GM23338 (cell line): ENCODE measurements around the gene ANKRD37. TPM values are rescaled to one million over a fixed set of nuclear protein-coding genes. Genes with fewer than 3 reads are reported as not detected.

Source experiments
- ATAC-seq: fragments of 200-7000 bp; cut with Tn5 transposase; 3 replicates; pipeline ENCODE4 v1.9.1; 2020
- DNase-seq: peaks from one replicate; pipeline ENCODE4 v3.0.0-alpha.2; 2015; ENCODE audit warnings: low spot score
- H2AFZ ChIP-seq: fragments of 200-600 bp; sonication (generic); 2 replicates; pipeline ENCODE4 v1.8.0; 2016; ENCODE audit warnings: antibody characterized with exemption, mild to moderate bottlenecking, moderate library complexity
- H3F3A ChIP-seq: fragments of 200-600 bp; sonication (generic); replicated peaks from 2 replicates; pipeline ENCODE4 v1.8.0; 2017; ENCODE audit warnings: antibody characterized with exemption, mixed run types, low read depth
- H3K27ac ChIP-seq: fragments of 200-600 bp; sonication (generic); 2 replicates; pipeline ENCODE4 v1.6.1; 2016; ENCODE audit warnings: low read depth
- H3K27me3 ChIP-seq: fragments of 200-600 bp; sonication (generic); 2 replicates; pipeline ENCODE4 v1.8.0; 2016; ENCODE audit warnings: mild to moderate bottlenecking, mixed run types, moderate library complexity; ENCODE audit not compliant: insufficient read depth
- H3K36me3 ChIP-seq: fragments of 200-600 bp; sonication (generic); 2 replicates; pipeline ENCODE4 v1.8.0; 2016; ENCODE audit warnings: mild to moderate bottlenecking; ENCODE audit not compliant: insufficient read depth
- H3K4me1 ChIP-seq: fragments of 200-600 bp; sonication (generic); 2 replicates; pipeline ENCODE4 v1.8.0; 2016; ENCODE audit warnings: mild to moderate bottlenecking, moderate library complexity; ENCODE audit not compliant: insufficient read depth
- H3K4me2 ChIP-seq: fragments of 200-600 bp; sonication (generic); 2 replicates; pipeline ENCODE4 v1.7.1; 2017; ENCODE audit warnings: mixed run types
- H3K4me3 ChIP-seq: fragments of 200-600 bp; sonication (generic); 2 replicates; pipeline ENCODE4 v1.6.1; 2016; ENCODE audit warnings: mixed run types
- H3K79me2 ChIP-seq: fragments of 200-600 bp; sonication (generic); replicated peaks from 2 replicates; pipeline ENCODE4 v1.8.0; 2017; ENCODE audit warnings: mild to moderate bottlenecking; ENCODE audit not compliant: insufficient read depth
- H3K9me2 ChIP-seq: fragments of 200-600 bp; sonication (generic); 2 replicates; pipeline ENCODE4 v1.8.0; 2017; ENCODE audit not compliant: insufficient read depth
- H4K20me1 ChIP-seq: fragments of 200-600 bp; sonication (generic); replicated peaks from 2 replicates; pipeline ENCODE4 v1.8.0; 2017; ENCODE audit warnings: mild to moderate bottlenecking; ENCODE audit not compliant: insufficient read depth
- H3K27ac Mint-ChIP-seq: 2 replicates; pipeline ENCODE4 v1.8.0; 2020; ENCODE audit warnings: inconsistent platforms, mild to moderate bottlenecking, moderate library complexity, mixed read lengths
- H3K27me3 Mint-ChIP-seq: 3 replicates; pipeline ENCODE4 v1.8.0; 2022; ENCODE audit warnings: low read depth, mild to moderate bottlenecking, moderate library complexity, mixed read lengths, inconsistent platforms; ENCODE audit not compliant: insufficient read depth, poor library complexity
- H3K36me3 Mint-ChIP-seq: 3 replicates; pipeline ENCODE4 v1.8.0; 2021; ENCODE audit warnings: low read depth, mild to moderate bottlenecking, inconsistent platforms, moderate library complexity, mixed read lengths
- H3K4me1 Mint-ChIP-seq: 3 replicates; pipeline ENCODE4 v1.8.0; 2020; ENCODE audit warnings: mild to moderate bottlenecking, inconsistent platforms, mixed read lengths
- H3K4me3 Mint-ChIP-seq: 3 replicates; pipeline ENCODE4 v1.8.0; 2021; ENCODE audit warnings: moderate library complexity, mild to moderate bottlenecking, inconsistent platforms, mixed read lengths
- H3K9me3 Mint-ChIP-seq: 3 replicates; pipeline ENCODE4 v1.8.0; 2020; ENCODE audit warnings: moderate library complexity, mild to moderate bottlenecking, inconsistent platforms, mixed read lengths
- CREB1 ChIP-seq: fragments of 250-450 bp; sonication (Bioruptor Pico); IDR thresholded peaks from 2 replicates; pipeline ENCODE4 v1.5.0; 2020; ENCODE audit warnings: low read depth, mild to moderate bottlenecking, moderate library complexity
- EZH2 ChIP-seq: fragments of 200-600 bp; sonication (generic); IDR thresholded peaks from one replicate; pipeline ENCODE4 v1.8.0; 2017; ENCODE audit warnings: antibody characterized with exemption, mild to moderate bottlenecking, low read depth; ENCODE audit not compliant: unreplicated experiment
- JUNB ChIP-seq: IDR thresholded peaks from one replicate; pipeline ENCODE4 v1.6.1; 2016; ENCODE audit warnings: antibody characterized with exemption; ENCODE audit not compliant: unreplicated experiment
- STAT1 ChIP-seq: IDR thresholded peaks from one replicate; pipeline ENCODE4 v1.6.1; 2016; ENCODE audit warnings: antibody characterized with exemption; ENCODE audit not compliant: unreplicated experiment
- ZNF114 ChIP-seq: fragments of 250-450 bp; sonication (Bioruptor Pico); IDR thresholded peaks from 2 replicates; pipeline ENCODE4 v1.5.0; 2020; ENCODE audit warnings: mild to moderate bottlenecking, moderate library complexity
- polyA plus RNA-seq: library from polyadenylated mRNA; unstranded; fragments of >200 nt; fragmentation: Nextera tagmentation; extraction: Ambion mirVana; gene quantifications from 2 replicates; pipeline ENCODE4 v1.2.1, GENCODE V29; 2016
- total RNA-seq: library from RNA; depleted of rRNA; stranded (reverse); fragments of >200 nt; shearing (Covaris generic); gene quantifications from 2 replicates; pipeline ENCODE4 v1.2.3, GENCODE V29; 2014
- TF ChIP-seq, protein P1 (sequence below), 2 experiments: fragments of 200-600 bp in 1 of 2; sonication (generic) in 1 of 2; conservative IDR thresholded peaks; 2 replicates each; pipeline versions ENCODE4 v1.5.1 to v1.6.1; 2016 to 2017; ENCODE audit warnings: antibody characterized with exemption in 2 of 2, low read depth in 2 of 2, mild to moderate bottlenecking in 2 of 2, moderate library complexity in 1 of 2
- TF ChIP-seq, protein P2 (sequence below): IDR thresholded peaks from one replicate; pipeline ENCODE4 v1.6.1; 2018; ENCODE audit warnings: antibody characterized with exemption; ENCODE audit not compliant: unreplicated experiment
- TF ChIP-seq, protein P3 (sequence below): fragments of 250-450 bp; sonication (Bioruptor Pico); IDR thresholded peaks from 2 replicates; pipeline ENCODE4 v1.5.0; 2020; ENCODE audit warnings: mild to moderate bottlenecking, moderate library complexity
- TF ChIP-seq, protein P4 (sequence below): IDR thresholded peaks from 2 replicates; pipeline ENCODE4 v1.6.1; 2016; ENCODE audit warnings: antibody characterized with exemption

The ANKRD37 gene
- total and polyA plus RNA-seq, 2 experiments from 2014 or later, result 1.8 to 4.9 TPM

DNA sequence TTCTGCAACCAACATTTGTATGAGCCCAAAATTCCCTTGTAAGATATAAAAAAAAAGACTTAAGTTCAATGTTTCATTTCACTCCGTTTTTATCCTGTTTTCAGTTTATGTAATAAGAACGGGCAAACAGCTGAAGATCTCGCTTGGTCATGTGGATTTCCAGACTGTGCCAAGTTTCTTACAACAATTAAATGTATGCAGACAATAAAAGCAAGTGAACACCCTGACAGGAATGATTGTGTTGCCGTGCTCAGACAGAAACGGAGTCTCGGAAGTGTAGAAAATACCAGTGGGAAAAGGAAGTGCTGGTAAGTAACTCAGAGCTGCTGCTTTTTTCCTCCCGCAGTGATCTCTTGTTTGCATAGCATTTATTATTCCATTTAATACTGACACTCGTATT lies 2.8 kb downstream of the ANKRD37 start (continued):
- TF ChIP-seq, protein P1, sequence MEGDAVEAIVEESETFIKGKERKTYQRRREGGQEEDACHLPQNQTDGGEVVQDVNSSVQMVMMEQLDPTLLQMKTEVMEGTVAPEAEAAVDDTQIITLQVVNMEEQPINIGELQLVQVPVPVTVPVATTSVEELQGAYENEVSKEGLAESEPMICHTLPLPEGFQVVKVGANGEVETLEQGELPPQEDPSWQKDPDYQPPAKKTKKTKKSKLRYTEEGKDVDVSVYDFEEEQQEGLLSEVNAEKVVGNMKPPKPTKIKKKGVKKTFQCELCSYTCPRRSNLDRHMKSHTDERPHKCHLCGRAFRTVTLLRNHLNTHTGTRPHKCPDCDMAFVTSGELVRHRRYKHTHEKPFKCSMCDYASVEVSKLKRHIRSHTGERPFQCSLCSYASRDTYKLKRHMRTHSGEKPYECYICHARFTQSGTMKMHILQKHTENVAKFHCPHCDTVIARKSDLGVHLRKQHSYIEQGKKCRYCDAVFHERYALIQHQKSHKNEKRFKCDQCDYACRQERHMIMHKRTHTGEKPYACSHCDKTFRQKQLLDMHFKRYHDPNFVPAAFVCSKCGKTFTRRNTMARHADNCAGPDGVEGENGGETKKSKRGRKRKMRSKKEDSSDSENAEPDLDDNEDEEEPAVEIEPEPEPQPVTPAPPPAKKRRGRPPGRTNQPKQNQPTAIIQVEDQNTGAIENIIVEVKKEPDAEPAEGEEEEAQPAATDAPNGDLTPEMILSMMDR (conservative IDR thresholded peaks at IDR 0.05; ENCODE audit: low read depth in 2 of 2), result no peak

DNA sequence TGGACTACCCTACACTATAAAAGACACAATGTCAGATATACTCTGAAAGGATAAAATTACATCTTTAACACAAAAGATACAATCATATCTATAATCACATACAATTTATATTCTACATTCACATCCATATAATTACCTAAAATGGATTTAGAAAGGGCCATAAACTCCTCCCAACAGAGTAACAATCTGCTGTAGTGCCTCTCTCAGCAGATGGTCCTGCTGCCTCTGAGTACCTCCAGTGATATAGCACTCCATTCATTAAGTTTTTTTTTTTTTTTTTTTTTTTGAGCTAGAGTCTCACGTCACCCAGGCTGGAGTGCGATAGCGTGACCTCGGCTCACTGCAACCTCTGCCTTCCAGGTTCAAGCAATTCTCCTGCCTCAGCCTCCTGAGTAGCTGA lies 7.4 kb downstream of the ANKRD37 start:
- H3F3A ChIP-seq, result no peaks in the 10 kb centered on the region
- no peak overlapping the region for H3K4me3 ChIP-seq
- no peaks in the 10 kb centered on the region for H3K79me2 ChIP-seq
- H3K4me1 ChIP-seq, result no peaks in the 10 kb centered on the region
- no peak for ATAC-seq
- Mint-ChIP-seq H3K4me1 (no peaks in the 10 kb centered on the region), H3K27me3 (no peaks in the 10 kb centered on the region), H3K9me3 (no peaks in the 10 kb centered on the region), H3K27ac (no peak overlapping the region), H3K36me3 (peaks cover 30% of the 10 kb centered on the region), H3K4me3 (no peak overlapping the region)
- H3K4me2 ChIP-seq, result no peak overlapping the region
- no peaks in the 10 kb centered on the region for H3K9me2 ChIP-seq
- H3K36me3 ChIP-seq, result no peaks in the 10 kb centered on the region; the same call in 1 of the 2 replicates
- no peaks in the 10 kb centered on the region for H4K20me1 ChIP-seq
- TF ChIP-seq ZNF114 (CRISPR knock-in tag) (no peak), EZH2 (no peak), JUNB (no peak), STAT1 (no peak), CREB1 (CRISPR knock-in tag) (no peak)
- TF ChIP-seq, protein P2, sequence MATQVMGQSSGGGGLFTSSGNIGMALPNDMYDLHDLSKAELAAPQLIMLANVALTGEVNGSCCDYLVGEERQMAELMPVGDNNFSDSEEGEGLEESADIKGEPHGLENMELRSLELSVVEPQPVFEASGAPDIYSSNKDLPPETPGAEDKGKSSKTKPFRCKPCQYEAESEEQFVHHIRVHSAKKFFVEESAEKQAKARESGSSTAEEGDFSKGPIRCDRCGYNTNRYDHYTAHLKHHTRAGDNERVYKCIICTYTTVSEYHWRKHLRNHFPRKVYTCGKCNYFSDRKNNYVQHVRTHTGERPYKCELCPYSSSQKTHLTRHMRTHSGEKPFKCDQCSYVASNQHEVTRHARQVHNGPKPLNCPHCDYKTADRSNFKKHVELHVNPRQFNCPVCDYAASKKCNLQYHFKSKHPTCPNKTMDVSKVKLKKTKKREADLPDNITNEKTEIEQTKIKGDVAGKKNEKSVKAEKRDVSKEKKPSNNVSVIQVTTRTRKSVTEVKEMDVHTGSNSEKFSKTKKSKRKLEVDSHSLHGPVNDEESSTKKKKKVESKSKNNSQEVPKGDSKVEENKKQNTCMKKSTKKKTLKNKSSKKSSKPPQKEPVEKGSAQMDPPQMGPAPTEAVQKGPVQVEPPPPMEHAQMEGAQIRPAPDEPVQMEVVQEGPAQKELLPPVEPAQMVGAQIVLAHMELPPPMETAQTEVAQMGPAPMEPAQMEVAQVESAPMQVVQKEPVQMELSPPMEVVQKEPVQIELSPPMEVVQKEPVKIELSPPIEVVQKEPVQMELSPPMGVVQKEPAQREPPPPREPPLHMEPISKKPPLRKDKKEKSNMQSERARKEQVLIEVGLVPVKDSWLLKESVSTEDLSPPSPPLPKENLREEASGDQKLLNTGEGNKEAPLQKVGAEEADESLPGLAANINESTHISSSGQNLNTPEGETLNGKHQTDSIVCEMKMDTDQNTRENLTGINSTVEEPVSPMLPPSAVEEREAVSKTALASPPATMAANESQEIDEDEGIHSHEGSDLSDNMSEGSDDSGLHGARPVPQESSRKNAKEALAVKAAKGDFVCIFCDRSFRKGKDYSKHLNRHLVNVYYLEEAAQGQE, result no peak
- TF ChIP-seq, protein P1 (conservative IDR thresholded peaks at IDR 0.05; ENCODE audit: low read depth in 2 of 2), result no peak
- TF ChIP-seq, protein P3, sequence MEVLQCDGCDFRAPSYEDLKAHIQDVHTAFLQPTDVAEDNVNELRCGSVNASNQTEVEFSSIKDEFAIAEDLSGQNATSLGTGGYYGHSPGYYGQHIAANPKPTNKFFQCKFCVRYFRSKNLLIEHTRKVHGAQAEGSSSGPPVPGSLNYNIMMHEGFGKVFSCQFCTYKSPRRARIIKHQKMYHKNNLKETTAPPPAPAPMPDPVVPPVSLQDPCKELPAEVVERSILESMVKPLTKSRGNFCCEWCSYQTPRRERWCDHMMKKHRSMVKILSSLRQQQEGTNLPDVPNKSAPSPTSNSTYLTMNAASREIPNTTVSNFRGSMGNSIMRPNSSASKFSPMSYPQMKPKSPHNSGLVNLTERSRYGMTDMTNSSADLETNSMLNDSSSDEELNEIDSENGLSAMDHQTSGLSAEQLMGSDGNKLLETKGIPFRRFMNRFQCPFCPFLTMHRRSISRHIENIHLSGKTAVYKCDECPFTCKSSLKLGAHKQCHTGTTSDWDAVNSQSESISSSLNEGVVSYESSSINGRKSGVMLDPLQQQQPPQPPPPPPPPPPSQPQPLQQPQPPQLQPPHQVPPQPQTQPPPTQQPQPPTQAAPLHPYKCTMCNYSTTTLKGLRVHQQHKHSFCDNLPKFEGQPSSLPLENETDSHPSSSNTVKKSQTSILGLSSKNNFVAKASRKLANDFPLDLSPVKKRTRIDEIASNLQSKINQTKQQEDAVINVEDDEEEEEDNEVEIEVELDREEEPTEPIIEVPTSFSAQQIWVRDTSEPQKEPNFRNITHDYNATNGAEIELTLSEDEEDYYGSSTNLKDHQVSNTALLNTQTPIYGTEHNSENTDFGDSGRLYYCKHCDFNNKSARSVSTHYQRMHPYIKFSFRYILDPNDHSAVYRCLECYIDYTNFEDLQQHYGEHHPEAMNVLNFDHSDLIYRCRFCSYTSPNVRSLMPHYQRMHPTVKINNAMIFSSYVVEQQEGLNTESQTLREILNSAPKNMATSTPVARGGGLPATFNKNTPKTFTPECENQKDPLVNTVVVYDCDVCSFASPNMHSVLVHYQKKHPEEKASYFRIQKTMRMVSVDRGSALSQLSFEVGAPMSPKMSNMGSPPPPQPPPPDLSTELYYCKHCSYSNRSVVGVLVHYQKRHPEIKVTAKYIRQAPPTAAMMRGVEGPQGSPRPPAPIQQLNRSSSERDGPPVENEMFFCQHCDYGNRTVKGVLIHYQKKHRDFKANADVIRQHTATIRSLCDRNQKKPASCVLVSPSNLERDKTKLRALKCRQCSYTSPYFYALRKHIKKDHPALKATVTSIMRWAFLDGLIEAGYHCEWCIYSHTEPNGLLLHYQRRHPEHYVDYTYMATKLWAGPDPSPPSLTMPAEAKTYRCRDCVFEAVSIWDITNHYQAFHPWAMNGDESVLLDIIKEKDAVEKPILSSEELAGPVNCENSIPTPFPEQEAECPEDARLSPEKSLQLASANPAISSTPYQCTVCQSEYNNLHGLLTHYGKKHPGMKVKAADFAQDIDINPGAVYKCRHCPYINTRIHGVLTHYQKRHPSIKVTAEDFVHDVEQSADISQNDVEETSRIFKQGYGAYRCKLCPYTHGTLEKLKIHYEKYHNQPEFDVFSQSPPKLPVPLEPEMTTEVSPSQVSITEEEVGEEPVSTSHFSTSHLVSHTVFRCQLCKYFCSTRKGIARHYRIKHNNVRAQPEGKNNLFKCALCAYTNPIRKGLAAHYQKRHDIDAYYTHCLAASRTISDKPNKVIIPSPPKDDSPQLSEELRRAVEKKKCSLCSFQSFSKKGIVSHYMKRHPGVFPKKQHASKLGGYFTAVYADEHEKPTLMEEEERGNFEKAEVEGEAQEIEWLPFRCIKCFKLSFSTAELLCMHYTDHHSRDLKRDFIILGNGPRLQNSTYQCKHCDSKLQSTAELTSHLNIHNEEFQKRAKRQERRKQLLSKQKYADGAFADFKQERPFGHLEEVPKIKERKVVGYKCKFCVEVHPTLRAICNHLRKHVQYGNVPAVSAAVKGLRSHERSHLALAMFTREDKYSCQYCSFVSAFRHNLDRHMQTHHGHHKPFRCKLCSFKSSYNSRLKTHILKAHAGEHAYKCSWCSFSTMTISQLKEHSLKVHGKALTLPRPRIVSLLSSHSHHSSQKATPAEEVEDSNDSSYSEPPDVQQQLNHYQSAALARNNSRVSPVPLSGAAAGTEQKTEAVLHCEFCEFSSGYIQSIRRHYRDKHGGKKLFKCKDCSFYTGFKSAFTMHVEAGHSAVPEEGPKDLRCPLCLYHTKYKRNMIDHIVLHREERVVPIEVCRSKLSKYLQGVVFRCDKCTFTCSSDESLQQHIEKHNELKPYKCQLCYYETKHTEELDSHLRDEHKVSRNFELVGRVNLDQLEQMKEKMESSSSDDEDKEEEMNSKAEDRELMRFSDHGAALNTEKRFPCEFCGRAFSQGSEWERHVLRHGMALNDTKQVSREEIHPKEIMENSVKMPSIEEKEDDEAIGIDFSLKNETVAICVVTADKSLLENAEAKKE (CRISPR knock-in tag), result no peak
- TF ChIP-seq, protein P4, sequence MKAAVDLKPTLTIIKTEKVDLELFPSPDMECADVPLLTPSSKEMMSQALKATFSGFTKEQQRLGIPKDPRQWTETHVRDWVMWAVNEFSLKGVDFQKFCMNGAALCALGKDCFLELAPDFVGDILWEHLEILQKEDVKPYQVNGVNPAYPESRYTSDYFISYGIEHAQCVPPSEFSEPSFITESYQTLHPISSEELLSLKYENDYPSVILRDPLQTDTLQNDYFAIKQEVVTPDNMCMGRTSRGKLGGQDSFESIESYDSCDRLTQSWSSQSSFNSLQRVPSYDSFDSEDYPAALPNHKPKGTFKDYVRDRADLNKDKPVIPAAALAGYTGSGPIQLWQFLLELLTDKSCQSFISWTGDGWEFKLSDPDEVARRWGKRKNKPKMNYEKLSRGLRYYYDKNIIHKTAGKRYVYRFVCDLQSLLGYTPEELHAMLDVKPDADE, result no peak
- no peak overlapping the region for H3K27ac ChIP-seq
- H3K27me3 ChIP-seq, result no peaks in the 10 kb centered on the region
- no peak overlapping the region for H2AFZ ChIP-seq
- DNase-seq, result no peak
